Calu3 (cell line): ENCODE results near the gene DMPK. TPM values are rescaled to one million over a fixed set of nuclear protein-coding genes. Genes with fewer than 3 reads are reported as not detected.
A peak's percentile ranks its signal among the peaks of the same experiment; 100 is the strongest.

Experiments used
- BruUV-seq: library from RNA; stranded (reverse); fragments of 400-500 nt; replicated peaks from 2 replicates; lab custom pipeline; 2021; lab: Mats Ljungman, UMichigan
- CTCF ChIA-PET: fragments of 300-600 bp; sonication (Branson Sonifier 250); formaldehyde crosslinking; loops from one replicate; lab custom pipeline; 2022; ENCODE audit warnings: antibody characterized with exemption; lab: Charles Lee
- DNase-seq: peaks from one replicate; pipeline ENCODE4 v3.0.0; 2022
- H3K27ac Mint-ChIP-seq: one replicate; pipeline ENCODE4 v1.8.0; 2022; ENCODE audit warnings: mixed read lengths; ENCODE audit not compliant: unreplicated experiment
- H3K27me3 Mint-ChIP-seq: one replicate; pipeline ENCODE4 v1.8.0; 2022; ENCODE audit warnings: mixed read lengths; ENCODE audit not compliant: unreplicated experiment
- H3K36me3 Mint-ChIP-seq: one replicate; pipeline ENCODE4 v1.8.0; 2022; ENCODE audit warnings: mild to moderate bottlenecking, moderate library complexity, mixed read lengths; ENCODE audit not compliant: insufficient read depth, unreplicated experiment
- H3K4me1 Mint-ChIP-seq: one replicate; pipeline ENCODE4 v1.8.0; 2022; ENCODE audit warnings: mild to moderate bottlenecking, low read depth, mixed read lengths; ENCODE audit not compliant: unreplicated experiment
- H3K4me3 Mint-ChIP-seq: one replicate; pipeline ENCODE4 v1.8.0; 2022; ENCODE audit warnings: mild to moderate bottlenecking, low read depth, moderate library complexity, mixed read lengths; ENCODE audit not compliant: unreplicated experiment
- H3K9me3 Mint-ChIP-seq: one replicate; pipeline ENCODE4 v1.8.0; 2022; ENCODE audit warnings: low read depth, mixed read lengths; ENCODE audit not compliant: unreplicated experiment
- intact Hi-C: fragments of 100-400 bp; cut with micrococcal nuclease; formaldehyde crosslinking; loops from one replicate; pipeline ENCODE4 v1.10.0; 2022; ENCODE audit not compliant: unreplicated experiment
- total RNA-seq: library from RNA; stranded (reverse); gene quantifications from 2 replicates; pipeline ENCODE4 v1.2.3, GENCODE V29; 2022
- TF ChIP-seq, protein P1 (sequence below): fragments of 200-600 bp; IDR thresholded peaks from one replicate; pipeline ENCODE4 v1.8.0; 2022; ENCODE audit warnings: antibody characterized with exemption; ENCODE audit not compliant: unreplicated experiment

Gene DMPK
- total RNA-seq, 1 experiment from 2014 or later = 70.8 TPM

- no peak for DNase-seq
- Mint-ChIP-seq H3K4me1 (peaks cover 8% of the 10 kb centered on the region), H3K36me3 (peaks cover 45% of the 10 kb centered on the region), H3K4me3 (peak overlapping the region; percentile 84), H3K27me3 (no peaks in the 10 kb centered on the region), H3K9me3 (no peaks in the 10 kb centered on the region), H3K27ac (peak overlapping the region; percentile 50)
- intact Hi-C loops = loop anchor here (5.0 kb wide), 1 partner anchor 48 kb away; no protein-coding TSS in a partner anchor
- TSS peak; percentile 18 for BruUV-seq
- CTCF ChIA-PET = interaction anchor here (0.5 kb wide), 1 partner anchor 49 kb away, joined by 3 read pairs; no protein-coding TSS in a partner anchor
- TF ChIP-seq, protein P1, sequence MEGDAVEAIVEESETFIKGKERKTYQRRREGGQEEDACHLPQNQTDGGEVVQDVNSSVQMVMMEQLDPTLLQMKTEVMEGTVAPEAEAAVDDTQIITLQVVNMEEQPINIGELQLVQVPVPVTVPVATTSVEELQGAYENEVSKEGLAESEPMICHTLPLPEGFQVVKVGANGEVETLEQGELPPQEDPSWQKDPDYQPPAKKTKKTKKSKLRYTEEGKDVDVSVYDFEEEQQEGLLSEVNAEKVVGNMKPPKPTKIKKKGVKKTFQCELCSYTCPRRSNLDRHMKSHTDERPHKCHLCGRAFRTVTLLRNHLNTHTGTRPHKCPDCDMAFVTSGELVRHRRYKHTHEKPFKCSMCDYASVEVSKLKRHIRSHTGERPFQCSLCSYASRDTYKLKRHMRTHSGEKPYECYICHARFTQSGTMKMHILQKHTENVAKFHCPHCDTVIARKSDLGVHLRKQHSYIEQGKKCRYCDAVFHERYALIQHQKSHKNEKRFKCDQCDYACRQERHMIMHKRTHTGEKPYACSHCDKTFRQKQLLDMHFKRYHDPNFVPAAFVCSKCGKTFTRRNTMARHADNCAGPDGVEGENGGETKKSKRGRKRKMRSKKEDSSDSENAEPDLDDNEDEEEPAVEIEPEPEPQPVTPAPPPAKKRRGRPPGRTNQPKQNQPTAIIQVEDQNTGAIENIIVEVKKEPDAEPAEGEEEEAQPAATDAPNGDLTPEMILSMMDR = no peak
Measured at GRCh38 chr19:45764945-45765701, 17.2 kb downstream of the DMPK start.

GRCh38 chr19:45764475-45764874, 17.8 kb downstream of the DMPK start:
- CTCF ChIA-PET = interaction anchor here (0.5 kb wide), 1 partner anchor 50 kb away, joined by 3 read pairs; no protein-coding TSS in a partner anchor
- no peak for DNase-seq
- BruUV-seq = no TSS peak
- intact Hi-C loops = no loop called here
- Mint-ChIP-seq H3K9me3 (no peaks in the 10 kb centered on the region), H3K4me3 (no peak overlapping the region), H3K27me3 (no peaks in the 10 kb centered on the region), H3K27ac (no peak overlapping the region), H3K4me1 (peaks cover 1% of the 10 kb centered on the region), H3K36me3 (peaks cover 39% of the 10 kb centered on the region)
- TF ChIP-seq, protein P1 = no peak

- CTCF ChIA-PET = interaction anchor here (0.6 kb wide), 1 partner anchor 33 kb away, joined by 5 read pairs; the partner anchor contains the start of gene FBXO46
- BruUV-seq = no TSS peak
- H3K27ac Mint-ChIP-seq = no peak overlapping the region
Measured at GRCh38 chr19:45763691-45764294, 18.5 kb downstream of the DMPK start.

More at GRCh38 chr19:45763691-45764294, 18.5 kb downstream of the DMPK start:
- Mint-ChIP-seq H3K9me3 (no peaks in the 10 kb centered on the region), H3K4me1 (no peaks in the 10 kb centered on the region), H3K36me3 (peaks cover 32% of the 10 kb centered on the region), H3K27me3 (peaks cover 4% of the 10 kb centered on the region), H3K4me3 (no peak overlapping the region)
- no peak for DNase-seq
- intact Hi-C loops = no loop called here
- TF ChIP-seq, protein P1 = no peak
